T follicular helper cell (primary cell): Measurements from ENCODE around the gene MMUT.
A peak's percentile ranks its signal among the peaks of the same experiment; 100 is the strongest.
"Not testable (repeated sequence)": the region's sequence is repeated elsewhere in the genome, so short reads cannot be mapped to it uniquely, and the experiment has no call there.

Experiments used
- DNase-seq: peaks from one replicate; pipeline ENCODE4 v3.0.0-alpha.2; 2020; ENCODE audit warnings: low read depth
- total RNA-seq, 2 experiments: gene quantifications; one replicate each; lab custom pipeline; 2026; lab: John Stamatoyannopoulos, UW

Gene MMUT
- total RNA-seq = 21.1 to 23.3 reads per million in 2 experiments

- peak; percentile 84 for DNase-seq
These were observed at the start of gene MMUT, which contains the start of gene CENPQ for GRCh38 chr6:49462927-49463611. Gene MMUT (minus strand): TSS chr6:49463253. CDS start chr6:49459466, 3,787 bp downstream. Gene CENPQ (plus strand): TSS chr6:49463370. CDS start chr6:49470177, 6,807 bp downstream.

- no peak for DNase-seq
These were observed 46.3 kb upstream of the MMUT start for GRCh38 chr6:49509342-49509741.

GRCh38 chr6:49506569-49507111 lies 43.6 kb upstream of the MMUT start:
- DNase-seq = no peak

GRCh38 chr6:49504666-49505065 lies 41.6 kb upstream of the MMUT start:
- DNase-seq = no peak

GRCh38 chr6:49499623-49500022 lies 36.6 kb upstream of the MMUT start, which contains the start of gene GLYATL3:
Gene GLYATL3 (plus strand): TSS chr6:49499923. CDS start chr6:49511991, 12,068 bp downstream.
- no peak for DNase-seq

- no peak for DNase-seq
These were observed 36.1 kb upstream of the MMUT start for GRCh38 chr6:49499126-49499525.

- no peak for DNase-seq
These were observed 34.3 kb upstream of the MMUT start for GRCh38 chr6:49497304-49497703.

- DNase-seq = no peak
These were observed 27.6 kb upstream of the MMUT start for GRCh38 chr6:49490633-49491032.

GRCh38 chr6:49483380-49483779 lies 20.3 kb upstream of the MMUT start:
- DNase-seq = not testable (repeated sequence)

- not testable (repeated sequence) for DNase-seq
These were observed 18.8 kb upstream of the MMUT start for GRCh38 chr6:49481846-49482245.

- DNase-seq = no peak
These were observed 16.4 kb upstream of the MMUT start for GRCh38 chr6:49479308-49479970.

- not testable (repeated sequence) for DNase-seq
These were observed 13.5 kb upstream of the MMUT start for GRCh38 chr6:49476564-49476963.

GRCh38 chr6:49468042-49468441 lies 5.0 kb upstream of the MMUT start:
- DNase-seq = no peak

- DNase-seq = no peak
These were observed 1.6 kb upstream of the MMUT start for GRCh38 chr6:49464691-49465090.

- DNase-seq = no peak
These were observed 537 bp upstream of the MMUT start for GRCh38 chr6:49463612-49463967.

GRCh38 chr6:49462599-49462926 lies 490 bp downstream of the MMUT start:
- no peak for DNase-seq

GRCh38 chr6:49462071-49462470 lies 982 bp downstream of the MMUT start:
- no peak for DNase-seq

- DNase-seq = no peak
These were observed 5.3 kb downstream of the MMUT start for GRCh38 chr6:49457771-49458170.

- no peak for DNase-seq
These were observed 8.0 kb downstream of the MMUT start for GRCh38 chr6:49454787-49455709.

GRCh38 chr6:49453221-49453620 lies 9.8 kb downstream of the MMUT start:
- no peak for DNase-seq

- DNase-seq = no peak
These were observed 32.2 kb downstream of the MMUT start for GRCh38 chr6:49430866-49431265.

- no peak for DNase-seq
These were observed 32.9 kb downstream of the MMUT start for GRCh38 chr6:49430187-49430586.
